ENCODE results near the gene RBM15.

RBM15 gene

DNA sequence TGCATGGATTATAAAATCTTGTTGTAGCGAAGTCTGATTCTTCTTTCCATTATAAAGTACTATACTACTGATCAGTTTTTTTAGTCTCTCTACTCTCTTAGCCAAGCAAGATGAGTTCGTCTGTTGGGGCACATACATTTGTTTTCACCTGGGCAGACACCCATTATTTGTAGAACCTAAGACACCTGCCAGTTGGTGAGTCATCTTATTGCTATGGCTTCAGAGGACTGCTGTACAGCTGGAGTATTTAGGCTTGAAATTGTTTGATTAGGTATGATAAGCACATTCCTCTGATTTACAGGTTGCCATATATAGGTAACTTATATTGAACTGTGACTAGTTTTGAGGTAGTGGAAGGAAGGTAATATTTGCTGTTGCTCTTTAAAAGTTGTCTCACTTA is 17.2 kb downstream of the RBM15 start:
- Histone ChIP-seq H3K27me3 (replicated peaks; ENCODE audit: control insufficient read depth, insufficient read depth, low read length) (no peaks in the 10 kb centered on the region), H3K9me3 (ENCODE audit: control insufficient read depth, low read length) (no peaks in the 10 kb centered on the region), H3K9ac (ENCODE audit: low read length) (no peak overlapping the region), H3K36me3 (ENCODE audit: control insufficient read depth, insufficient read depth, low read length, severe bottlenecking) (peaks cover 30% of the 10 kb centered on the region), H3K4me3 (ENCODE audit: low read length) (no peak overlapping the region), H3K4me1 (ENCODE audit: control insufficient read depth, insufficient read depth, low read length) (peaks cover 5% of the 10 kb centered on the region)
- no peak for DNase-seq (ENCODE audit: low read depth)

DNA sequence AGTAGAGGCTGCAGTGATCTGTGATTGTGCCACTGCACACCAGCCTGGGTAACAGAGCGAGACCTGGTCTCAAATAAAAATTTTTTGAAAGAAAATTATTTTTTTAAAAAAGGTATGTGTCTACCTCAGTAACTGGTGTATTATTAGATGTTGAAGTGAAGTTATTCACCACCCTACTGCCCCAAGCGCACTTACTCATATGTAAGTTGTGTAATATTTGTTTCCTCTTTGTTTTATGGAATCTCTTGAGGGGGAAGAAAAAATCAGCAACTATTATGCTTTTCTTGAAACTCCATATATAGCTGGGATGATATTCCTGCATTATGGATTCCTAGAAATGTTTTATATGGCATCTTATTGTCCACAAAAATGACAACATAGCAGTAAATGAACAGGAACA is 21.3 kb downstream of the RBM15 start:
- H3K36me3 ChIP-seq (ENCODE audit: control insufficient read depth, insufficient read depth, low read length, severe bottlenecking): peaks cover 34% of the 10 kb centered on the region
- H3K4me1 ChIP-seq (ENCODE audit: control insufficient read depth, insufficient read depth, low read length): peaks cover under 1% of the 10 kb centered on the region
- no peaks in the 10 kb centered on the region for H3K27me3 ChIP-seq (replicated peaks; ENCODE audit: control insufficient read depth, insufficient read depth, low read length)
- no peak overlapping the region for H3K4me3 ChIP-seq (ENCODE audit: low read length)
- DNase-seq (ENCODE audit: low read depth): no peak
- no peak overlapping the region for H3K9ac ChIP-seq (ENCODE audit: low read length)
- H3K9me3 ChIP-seq (ENCODE audit: control insufficient read depth, low read length): no peaks in the 10 kb centered on the region

DNA sequence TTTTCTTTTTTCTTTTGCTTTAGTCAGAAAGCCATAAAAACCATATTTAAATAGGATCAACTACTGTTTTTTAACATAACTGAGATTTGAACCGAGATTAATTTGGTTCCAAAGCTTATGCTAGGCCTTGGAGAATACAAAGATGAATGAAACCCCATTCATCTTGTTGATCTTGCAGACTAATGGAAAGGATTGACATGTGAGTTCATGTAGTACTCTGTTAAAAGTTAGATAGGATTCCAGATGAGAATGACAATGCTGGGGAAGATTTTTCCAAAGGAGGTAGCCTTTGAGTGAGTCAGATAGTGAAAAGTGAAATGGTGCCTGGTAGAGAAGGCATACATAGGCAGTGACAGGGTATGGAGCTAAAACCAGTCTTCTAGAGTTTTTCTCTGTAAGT is 22.7 kb downstream of the RBM15 start:
- DNase-seq (ENCODE audit: low read depth): no peak
- Histone ChIP-seq H3K9ac (ENCODE audit: low read length) (no peak overlapping the region), H3K4me1 (ENCODE audit: control insufficient read depth, insufficient read depth, low read length) (no peaks in the 10 kb centered on the region), H3K9me3 (ENCODE audit: control insufficient read depth, low read length) (no peaks in the 10 kb centered on the region), H3K36me3 (ENCODE audit: control insufficient read depth, insufficient read depth, low read length, severe bottlenecking) (peaks cover 34% of the 10 kb centered on the region), H3K4me3 (ENCODE audit: low read length) (no peak overlapping the region), H3K27me3 (replicated peaks; ENCODE audit: control insufficient read depth, insufficient read depth, low read length) (no peaks in the 10 kb centered on the region)

DNA sequence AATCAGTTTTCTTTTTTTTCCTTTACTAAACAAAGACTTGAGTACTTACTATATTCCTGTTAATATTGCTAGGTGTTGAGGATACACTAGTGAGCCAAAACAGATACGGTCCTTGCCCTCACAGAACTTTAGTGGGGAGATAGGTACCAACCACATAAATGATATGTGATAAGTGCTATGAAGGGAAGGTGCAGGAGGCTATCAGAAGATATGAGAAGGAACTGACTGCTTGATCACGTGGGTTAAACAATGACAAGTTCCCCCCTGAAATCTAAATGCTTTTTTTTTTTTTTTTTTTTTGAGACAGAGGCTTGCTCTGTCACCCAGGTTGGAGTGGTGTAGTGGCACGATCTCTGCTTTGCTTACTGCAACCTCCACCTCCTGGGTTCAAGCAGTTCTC is 25.0 kb downstream of the RBM15 start:
- Histone ChIP-seq H3K9me3 (ENCODE audit: control insufficient read depth, low read length) (no peaks in the 10 kb centered on the region), H3K4me1 (ENCODE audit: control insufficient read depth, insufficient read depth, low read length) (no peaks in the 10 kb centered on the region), H3K9ac (ENCODE audit: low read length) (no peak overlapping the region), H3K36me3 (ENCODE audit: control insufficient read depth, insufficient read depth, low read length, severe bottlenecking) (peaks cover 25% of the 10 kb centered on the region), H3K27me3 (replicated peaks; ENCODE audit: control insufficient read depth, insufficient read depth, low read length) (no peaks in the 10 kb centered on the region), H3K4me3 (ENCODE audit: low read length) (no peak overlapping the region)
- no peak for DNase-seq (ENCODE audit: low read depth)

DNA sequence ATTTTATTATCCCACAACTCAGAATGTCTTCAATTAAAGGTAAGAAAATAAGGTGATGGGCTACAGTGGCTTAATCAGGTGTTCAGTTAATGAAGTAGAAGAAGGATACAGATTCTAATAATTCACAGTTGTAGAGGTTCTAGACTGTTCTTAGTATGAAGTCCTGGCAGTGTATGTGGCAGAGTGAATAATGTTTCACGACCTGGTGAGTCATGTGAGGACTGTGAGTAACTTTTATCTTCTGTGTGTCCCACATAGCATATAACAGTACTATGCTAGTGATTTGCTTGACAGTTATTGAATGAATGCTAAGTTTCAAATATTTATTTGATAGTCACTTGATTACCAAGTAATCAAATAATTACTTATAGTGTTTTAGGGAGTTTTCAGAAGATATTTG is 31.6 kb downstream of the RBM15 start:
- no peak overlapping the region for H3K9ac ChIP-seq (ENCODE audit: low read length)
- peaks cover 36% of the 10 kb centered on the region for H3K36me3 ChIP-seq (ENCODE audit: control insufficient read depth, insufficient read depth, low read length, severe bottlenecking)
- no peaks in the 10 kb centered on the region for H3K27me3 ChIP-seq (replicated peaks; ENCODE audit: control insufficient read depth, insufficient read depth, low read length)
- H3K4me1 ChIP-seq (ENCODE audit: control insufficient read depth, insufficient read depth, low read length): peaks cover 19% of the 10 kb centered on the region
- peak; percentile 62 for DNase-seq (ENCODE audit: low read depth)
- H3K9me3 ChIP-seq (ENCODE audit: control insufficient read depth, low read length): no peaks in the 10 kb centered on the region
- H3K4me3 ChIP-seq (ENCODE audit: low read length): no peak overlapping the region

DNA sequence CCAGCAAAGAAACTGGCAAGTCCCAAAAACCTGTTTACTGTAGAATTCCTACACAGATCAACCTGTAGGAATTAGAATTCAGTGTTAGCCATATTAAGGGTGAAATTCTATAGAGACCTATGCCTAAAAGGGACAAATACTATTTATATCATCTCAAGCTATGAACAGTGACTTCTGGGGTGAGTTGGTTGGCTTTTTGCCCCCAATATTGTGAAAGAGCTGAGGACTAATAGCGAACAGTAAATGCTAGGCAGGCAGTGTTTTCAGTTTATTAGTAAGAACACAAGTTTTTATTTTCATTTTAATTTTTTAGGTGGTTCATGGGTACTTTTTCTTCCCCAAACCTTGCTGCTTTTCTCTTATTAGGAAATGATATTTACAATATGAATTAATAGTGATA is 36.3 kb downstream of the RBM15 start:
- no peak overlapping the region for H3K4me3 ChIP-seq (ENCODE audit: low read length)
- peaks cover 53% of the 10 kb centered on the region for H3K36me3 ChIP-seq (ENCODE audit: control insufficient read depth, insufficient read depth, low read length, severe bottlenecking)
- DNase-seq (ENCODE audit: low read depth): no peak
- H3K27me3 ChIP-seq (replicated peaks; ENCODE audit: control insufficient read depth, insufficient read depth, low read length): no peaks in the 10 kb centered on the region
- H3K9ac ChIP-seq (ENCODE audit: low read length): no peak overlapping the region
- H3K9me3 ChIP-seq (ENCODE audit: control insufficient read depth, low read length): no peaks in the 10 kb centered on the region
- H3K4me1 ChIP-seq (ENCODE audit: control insufficient read depth, insufficient read depth, low read length): peaks cover 25% of the 10 kb centered on the region

DNA sequence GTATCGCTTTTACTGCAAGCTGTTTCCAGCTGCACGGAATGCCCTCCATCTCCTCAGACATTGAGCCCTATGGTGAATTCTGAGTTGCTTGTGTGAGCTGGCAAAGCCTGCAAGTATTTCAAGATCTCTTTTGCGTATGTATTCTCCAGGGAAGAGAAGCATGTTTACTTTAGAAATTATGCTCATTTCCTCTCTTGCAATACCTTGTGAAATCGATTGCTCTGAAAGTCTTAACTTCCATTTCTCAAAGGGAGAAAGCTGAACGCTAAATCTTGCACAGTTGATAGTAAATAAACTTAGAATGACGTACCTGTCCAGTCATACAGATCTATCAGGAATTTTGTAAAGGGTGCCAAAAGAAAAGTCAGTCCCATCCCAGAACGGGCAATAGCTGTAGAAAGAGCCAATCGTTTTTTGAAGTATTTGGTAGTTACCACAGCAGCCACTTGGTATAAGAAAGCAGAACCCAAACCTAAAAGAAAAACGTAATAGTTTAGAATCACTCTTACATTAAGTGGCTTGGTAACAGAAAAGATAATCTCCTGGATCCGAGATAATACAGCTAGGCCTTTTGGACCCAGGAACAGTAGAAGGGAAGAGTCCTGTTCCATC is 41.6 kb downstream of the RBM15 start:
- peak; percentile 96 for DNase-seq (ENCODE audit: low read depth)
- Histone ChIP-seq H3K4me1 (ENCODE audit: control insufficient read depth, insufficient read depth, low read length) (peaks cover 32% of the 10 kb centered on the region), H3K27me3 (replicated peaks; ENCODE audit: control insufficient read depth, insufficient read depth, low read length) (no peaks in the 10 kb centered on the region), H3K36me3 (ENCODE audit: control insufficient read depth, insufficient read depth, low read length, severe bottlenecking) (peaks cover 34% of the 10 kb centered on the region), H3K9ac (ENCODE audit: low read length) (no peak overlapping the region), H3K9me3 (ENCODE audit: control insufficient read depth, low read length) (no peaks in the 10 kb centered on the region), H3K4me3 (ENCODE audit: low read length) (peak overlapping the region; percentile 54)

DNA sequence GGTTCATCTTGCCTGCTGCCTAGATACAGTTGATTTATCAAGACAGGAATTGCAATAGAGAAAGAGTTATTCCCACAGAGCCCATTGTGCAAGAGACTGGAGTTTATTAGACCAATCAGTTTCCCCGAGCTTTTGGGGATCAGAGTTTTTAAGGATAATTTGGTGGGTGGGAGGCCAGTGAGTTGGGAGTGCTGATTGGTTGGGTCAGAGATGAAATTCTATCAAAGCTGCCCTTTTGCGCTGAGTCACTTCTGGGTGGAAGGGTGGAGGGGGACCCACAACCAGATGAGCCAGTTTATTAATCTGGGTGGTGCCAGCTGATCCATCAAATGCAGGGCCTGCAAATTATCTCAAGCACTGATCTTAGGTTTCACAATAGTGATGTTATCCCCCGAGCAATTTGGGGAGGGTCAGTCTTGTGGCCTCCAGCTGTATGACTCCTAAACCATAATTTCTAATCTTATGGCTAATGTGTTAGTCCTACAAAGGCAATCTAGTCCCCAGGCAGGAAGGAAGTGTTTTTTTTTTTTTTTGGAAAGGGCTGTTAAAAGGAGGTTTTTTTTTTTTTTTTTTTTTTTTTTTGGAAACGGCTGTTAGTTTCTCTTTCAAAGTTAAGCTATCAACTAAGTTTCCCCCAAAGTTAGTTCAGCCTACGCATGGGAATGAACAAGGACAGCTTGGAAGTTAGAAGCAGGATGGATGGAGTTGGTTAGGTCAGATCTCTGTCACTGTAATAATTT is 44.2 kb downstream of the RBM15 start:
- no peaks in the 10 kb centered on the region for H3K9me3 ChIP-seq (ENCODE audit: control insufficient read depth, low read length)
- H3K4me1 ChIP-seq (ENCODE audit: control insufficient read depth, insufficient read depth, low read length): peaks cover 30% of the 10 kb centered on the region
- peak; percentile 27 for DNase-seq (ENCODE audit: low read depth)
- H3K36me3 ChIP-seq (ENCODE audit: control insufficient read depth, insufficient read depth, low read length, severe bottlenecking): peaks cover 25% of the 10 kb centered on the region
- H3K27me3 ChIP-seq (replicated peaks; ENCODE audit: control insufficient read depth, insufficient read depth, low read length): no peaks in the 10 kb centered on the region
- peak overlapping the region; percentile 62 for H3K4me3 ChIP-seq (ENCODE audit: low read length)
- H3K9ac ChIP-seq (ENCODE audit: low read length): peak overlapping the region; percentile 67

DNA sequence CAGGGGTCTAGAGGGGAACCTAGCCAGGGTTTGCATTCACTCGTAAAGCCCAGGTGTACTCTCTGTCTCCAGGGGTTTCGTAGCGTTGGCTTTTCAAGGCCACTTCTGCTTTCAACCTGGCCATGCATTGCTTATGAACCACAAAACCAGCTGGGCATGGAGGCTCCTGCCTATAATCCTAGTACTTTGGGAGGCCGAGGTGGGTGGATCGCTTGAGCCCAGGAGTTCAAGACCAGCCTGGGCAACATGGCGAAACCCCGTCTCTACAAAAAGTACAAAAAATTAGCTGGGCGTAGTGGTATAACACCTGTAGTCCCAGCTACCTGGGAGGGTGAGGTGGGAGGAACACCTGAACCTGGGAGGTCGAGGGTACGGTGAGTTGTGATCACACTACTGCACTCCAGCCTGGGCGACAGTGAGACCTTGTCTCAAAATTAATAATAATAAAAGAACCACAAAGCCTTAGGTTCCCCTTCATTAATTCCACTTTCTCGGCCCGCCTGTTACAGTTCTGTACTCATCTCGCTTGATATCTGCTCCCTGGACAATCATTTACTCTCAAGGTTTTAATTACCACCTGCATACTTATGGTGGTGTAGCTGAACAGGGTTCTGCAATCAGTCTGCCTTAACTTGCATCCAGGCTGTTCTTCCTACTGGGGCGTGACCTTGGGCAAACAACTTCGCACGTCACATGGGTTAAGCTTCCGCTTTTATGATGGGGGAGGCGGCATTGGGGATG is 45.6 kb downstream of the RBM15 start:
- Histone ChIP-seq H3K36me3 (ENCODE audit: control insufficient read depth, insufficient read depth, low read length, severe bottlenecking) (peaks cover 18% of the 10 kb centered on the region), H3K4me1 (ENCODE audit: control insufficient read depth, insufficient read depth, low read length) (peaks cover 43% of the 10 kb centered on the region), H3K9ac (ENCODE audit: low read length) (no peak overlapping the region), H3K4me3 (ENCODE audit: low read length) (no peak overlapping the region), H3K9me3 (ENCODE audit: control insufficient read depth, low read length) (no peaks in the 10 kb centered on the region), H3K27me3 (replicated peaks; ENCODE audit: control insufficient read depth, insufficient read depth, low read length) (no peaks in the 10 kb centered on the region)
- no peak for DNase-seq (ENCODE audit: low read depth)

DNA sequence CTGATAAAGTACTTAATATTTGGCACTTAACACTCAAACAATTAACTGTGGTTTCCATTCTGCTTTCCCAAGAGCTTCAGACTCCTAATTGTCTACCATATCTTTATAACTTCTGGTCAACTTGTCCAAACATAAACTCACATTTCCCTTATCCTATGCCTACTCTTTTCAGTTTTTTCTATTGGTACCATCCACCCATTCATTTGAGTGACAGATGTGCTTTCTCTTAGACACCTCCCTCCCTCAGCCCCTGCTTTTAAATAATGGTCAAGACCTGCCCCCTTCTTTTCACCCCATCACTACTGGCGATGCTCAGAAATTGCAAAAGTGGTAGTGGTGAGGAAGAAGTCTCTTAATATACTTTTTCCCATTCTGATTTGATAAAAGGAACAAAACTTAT is 46.2 kb downstream of the RBM15 start:
- Histone ChIP-seq H3K9ac (ENCODE audit: low read length) (no peak overlapping the region), H3K4me3 (ENCODE audit: low read length) (no peak overlapping the region), H3K4me1 (ENCODE audit: control insufficient read depth, insufficient read depth, low read length) (peaks cover 44% of the 10 kb centered on the region), H3K36me3 (ENCODE audit: control insufficient read depth, insufficient read depth, low read length, severe bottlenecking) (peaks cover 18% of the 10 kb centered on the region), H3K27me3 (replicated peaks; ENCODE audit: control insufficient read depth, insufficient read depth, low read length) (no peaks in the 10 kb centered on the region), H3K9me3 (ENCODE audit: control insufficient read depth, low read length) (no peaks in the 10 kb centered on the region)
- DNase-seq (ENCODE audit: low read depth): no peak

DNA sequence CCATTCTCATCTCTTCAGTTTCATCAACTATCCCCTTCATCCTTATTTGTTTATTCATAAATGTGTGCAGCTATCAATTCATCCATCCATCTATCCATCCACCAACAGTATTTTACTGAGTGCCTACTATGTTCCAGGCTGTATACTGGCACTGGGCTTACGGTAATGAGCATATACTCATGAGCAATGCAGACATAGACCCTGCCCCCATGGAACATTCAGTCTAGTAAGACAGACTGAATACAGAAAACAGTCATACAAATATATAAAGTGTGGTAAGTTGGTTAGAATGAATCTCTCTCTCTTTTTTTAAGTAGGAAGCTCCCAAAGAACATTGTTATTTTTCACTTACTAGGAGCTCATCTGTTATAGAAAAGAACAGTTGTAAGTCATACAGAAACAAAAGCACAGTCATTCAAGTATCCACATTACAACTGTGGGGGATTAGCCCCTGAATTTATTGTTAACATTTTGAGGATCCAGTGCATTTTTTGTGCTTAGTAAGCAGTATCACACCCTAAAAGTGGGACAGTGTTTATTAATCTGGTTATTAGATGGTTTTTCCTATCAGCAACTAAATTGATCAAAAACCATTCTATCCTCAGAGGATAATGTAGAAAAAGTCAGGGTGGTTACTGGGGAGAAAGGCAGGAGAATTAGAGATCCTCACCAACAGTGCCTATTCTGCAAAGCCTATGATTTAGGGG is 48.0 kb downstream of the RBM15 start:
- no peak for DNase-seq (ENCODE audit: low read depth)
- no peak overlapping the region for H3K4me3 ChIP-seq (ENCODE audit: low read length)
- H3K9me3 ChIP-seq (ENCODE audit: control insufficient read depth, low read length): no peaks in the 10 kb centered on the region
- no peaks in the 10 kb centered on the region for H3K27me3 ChIP-seq (replicated peaks; ENCODE audit: control insufficient read depth, insufficient read depth, low read length)
- peaks cover 18% of the 10 kb centered on the region for H3K36me3 ChIP-seq (ENCODE audit: control insufficient read depth, insufficient read depth, low read length, severe bottlenecking)
- H3K9ac ChIP-seq (ENCODE audit: low read length): no peak overlapping the region
- H3K4me1 ChIP-seq (ENCODE audit: control insufficient read depth, insufficient read depth, low read length): peaks cover 44% of the 10 kb centered on the region

All from adipocyte (in vitro differentiated cells).